ENCODE results near the gene VCAN.
A peak's percentile ranks its signal among the peaks of the same experiment; 100 is the strongest.

VCAN gene

GRCh38 chr5:83570916-83571315, 99.4 kb downstream of the VCAN start:
- no peak for DNase-seq

GRCh38 chr5:83572271-83572670, 100.7 kb downstream of the VCAN start:
- no peak for DNase-seq

- DNase-seq = no peak
Observed at GRCh38 chr5:83576341-83576740, 104.8 kb downstream of the VCAN start.

- DNase-seq = peak; percentile 23
Observed at GRCh38 chr5:83577036-83577636, 105.6 kb downstream of the VCAN start.

GRCh38 chr5:83583859-83584258, 112.3 kb downstream of the VCAN start:
- DNase-seq = no peak

GRCh38 chr5:83586874-83587776, 115.6 kb downstream of the VCAN start:
- no peak for DNase-seq

- DNase-seq = no peak
Observed at GRCh38 chr5:83589786-83590185, 118.2 kb downstream of the VCAN start.

- no peak for DNase-seq
Observed at GRCh38 chr5:83590966-83591365, 119.4 kb downstream of the VCAN start.

- DNase-seq = no peak
Observed at GRCh38 chr5:83595217-83595616, 123.7 kb downstream of the VCAN start.

- DNase-seq = peak; percentile 6
Observed at GRCh38 chr5:83608122-83608521, 136.6 kb downstream of the VCAN start.

- DNase-seq = no peak
Observed at GRCh38 chr5:83614841-83615240, 143.3 kb downstream of the VCAN start.

- DNase-seq = no peak
Observed at GRCh38 chr5:83628360-83628759, 156.8 kb downstream of the VCAN start.
